ENCODE results near the gene CEP85. TPM values are rescaled to one million over a fixed set of nuclear protein-coding genes. Genes with fewer than 3 reads are reported as not detected.

Gene CEP85
- total RNA-seq, 4 donors from 2014 or later = 1.3 to 6.8 (median 4.7) TPM

- 3% methylated on average over 22 to 26 of the region's 30 CpGs for WGBS, 2 donors (ENCODE audit: low coverage in 1 of 2)
- peaks cover 0 to 23% (median 3%) of the 10 kb centered on the region in 3 donors for H3K4me1 ChIP-seq
- no peak for ATAC-seq
- H3K36me3 ChIP-seq = no peaks in the 10 kb centered on the region
- no peaks in the 10 kb centered on the region for H3K9me3 ChIP-seq
- no peaks in the 10 kb centered on the region for H3K27me3 ChIP-seq
- H3K4me3 ChIP-seq = peak overlapping the region; percentile 52 to 59
- H3K27ac ChIP-seq = peak overlapping the region; percentile 72 to 93 (median 89)
- TF ChIP-seq POLR2AphosphoS5 (IDR thresholded peaks at IDR 0.05) (no peak), EP300 (IDR thresholded peaks at IDR 0.05) (no peak), POLR2A (IDR thresholded peaks at IDR 0.05) (no peak), CTCF (IDR thresholded peaks at IDR 0.05) (no peak)
These were observed 807 bp downstream of the CEP85 start for GRCh38 chr1:26234644-26235370.

DNA sequence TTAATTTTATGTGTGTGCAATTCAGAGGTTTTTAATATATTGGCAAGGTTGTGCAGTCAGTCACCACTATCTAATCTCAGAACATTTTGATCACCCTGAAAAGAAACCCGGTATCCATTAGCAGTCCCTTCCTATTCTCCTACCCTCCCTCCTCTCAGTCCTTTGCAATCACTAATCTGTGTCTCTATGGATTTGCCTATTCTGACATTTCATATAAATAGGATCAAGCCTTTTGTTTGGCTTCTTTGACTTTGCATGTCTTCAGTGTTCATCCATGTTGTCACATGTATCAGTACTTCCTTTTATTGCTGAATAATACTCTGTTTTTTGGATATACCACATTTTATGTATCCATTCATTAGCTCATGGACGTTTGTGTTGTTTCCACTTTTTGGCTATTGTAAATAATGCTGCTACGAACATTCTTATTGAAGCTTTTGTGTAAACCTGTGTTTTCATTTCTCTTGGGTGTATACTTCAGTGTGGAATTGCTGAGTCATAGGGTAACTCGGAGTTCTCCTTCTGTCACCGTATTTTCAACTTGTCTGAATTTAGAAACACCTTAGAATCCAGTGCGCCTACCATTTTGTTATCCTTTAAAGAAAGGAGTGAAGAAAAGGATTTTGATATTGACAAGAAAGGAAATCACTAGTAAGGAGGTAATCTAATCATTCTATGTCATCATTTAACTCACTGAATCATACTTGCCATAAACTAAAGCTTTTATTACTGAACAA lies 3.4 kb downstream of the CEP85 start:
- Histone ChIP-seq H3K4me3 (no peak overlapping the region), H3K27ac (no peak overlapping the region), H3K36me3 (no peaks in the 10 kb centered on the region), H3K4me1 (peaks cover 0 to 23% (median 3%) of the 10 kb centered on the region in 3 donors), H3K9me3 (no peaks in the 10 kb centered on the region), H3K27me3 (no peaks in the 10 kb centered on the region)
- no peak for ATAC-seq
- no peak for TF ChIP-seq EP300 (IDR thresholded peaks at IDR 0.05)
- no peak for TF ChIP-seq CTCF (IDR thresholded peaks at IDR 0.05)
- TF ChIP-seq POLR2A (IDR thresholded peaks at IDR 0.05) = no peak
- no peak for TF ChIP-seq POLR2AphosphoS5 (IDR thresholded peaks at IDR 0.05)
- 49 to 50% methylated on average over 6 of the region's 6 CpGs for WGBS, 2 donors (ENCODE audit: low coverage in 1 of 2)

- Histone ChIP-seq H3K9me3 (no peaks in the 10 kb centered on the region), H3K27ac (no peak overlapping the region), H3K4me3 (no peak overlapping the region), H3K27me3 (no peaks in the 10 kb centered on the region), H3K4me1 (peaks cover 0 to 15% (median 0%) of the 10 kb centered on the region in 3 donors), H3K36me3 (peaks cover 0 to 6% of the 10 kb centered on the region in 2 donors)
- no peak for ATAC-seq
- 79% methylated on average over 4 of the region's 4 CpGs for WGBS, 2 donors (ENCODE audit: low coverage in 1 of 2)
- TF ChIP-seq CTCF (IDR thresholded peaks at IDR 0.05) (no peak), POLR2AphosphoS5 (IDR thresholded peaks at IDR 0.05) (no peak), EP300 (IDR thresholded peaks at IDR 0.05) (no peak), POLR2A (IDR thresholded peaks at IDR 0.05) (no peak)
These were observed 5.9 kb downstream of the CEP85 start for GRCh38 chr1:26239936-26240335.

DNA sequence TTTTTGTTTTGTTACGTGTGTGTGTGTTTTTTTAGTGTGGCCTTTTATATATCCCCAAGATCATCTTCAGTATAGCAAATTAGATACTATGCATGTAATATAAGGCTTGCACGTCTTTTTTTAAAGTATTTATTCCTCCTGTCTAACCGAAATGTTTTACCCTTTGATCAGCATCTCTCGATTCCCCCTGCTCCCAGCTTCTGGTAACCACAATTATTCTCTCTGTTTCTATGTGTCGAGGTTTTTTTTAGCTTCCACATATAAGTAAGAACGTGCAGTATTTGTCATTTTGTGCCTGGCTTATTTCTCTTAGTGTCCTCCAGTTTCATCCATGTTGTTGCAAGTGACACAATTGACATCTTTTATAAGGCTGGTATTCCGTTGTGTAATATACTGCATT lies 18.7 kb downstream of the CEP85 start:
- no peaks in the 10 kb centered on the region for H3K4me1 ChIP-seq
- TF ChIP-seq EP300 (IDR thresholded peaks at IDR 0.05) (no peak), POLR2AphosphoS5 (IDR thresholded peaks at IDR 0.05) (no peak), POLR2A (IDR thresholded peaks at IDR 0.05) (no peak), CTCF (IDR thresholded peaks at IDR 0.05) (no peak)
- 74 to 75% methylated on average over 6 to 7 of the region's 7 CpGs for WGBS, 2 donors (ENCODE audit: low coverage in 1 of 2)
- H3K4me3 ChIP-seq = no peak overlapping the region
- no peaks in the 10 kb centered on the region for H3K27me3 ChIP-seq
- peaks cover 0 to 48% of the 10 kb centered on the region in 2 donors for H3K36me3 ChIP-seq
- no peak overlapping the region for H3K27ac ChIP-seq
- no peak for ATAC-seq
- H3K9me3 ChIP-seq = no peaks in the 10 kb centered on the region

Data from gastroesophageal sphincter (tissue), 4 donors.